Measurements from ENCODE around the gene ZNF845. TPM values are rescaled to one million over a fixed set of nuclear protein-coding genes. Genes with fewer than 3 reads are reported as not detected.

Gene ZNF845
- total RNA-seq, 1 donor from 2014 or later, result 5.7 TPM

- Mint-ChIP-seq H3K36me3 (ENCODE audit: unreplicated experiment) (no peaks in the 10 kb centered on the region), H3K4me3 (ENCODE audit: unreplicated experiment) (no peak overlapping the region), H3K27ac (ENCODE audit: unreplicated experiment) (no peak overlapping the region), H3K27me3 (ENCODE audit: unreplicated experiment) (no peaks in the 10 kb centered on the region), H3K4me1 (ENCODE audit: unreplicated experiment) (no peaks in the 10 kb centered on the region), H3K9me3 (ENCODE audit: unreplicated experiment) (peaks cover 47% of the 10 kb centered on the region)
- peak; percentile 80 for DNase-seq (ENCODE audit: extremely low spot score, unreplicated experiment)
- TF ChIP-seq CTCF (IDR thresholded peaks at IDR 0.05), result no peak
Measured at GRCh38 chr19:53308339-53308811, 25.2 kb upstream of the ZNF845 start.

DNA sequence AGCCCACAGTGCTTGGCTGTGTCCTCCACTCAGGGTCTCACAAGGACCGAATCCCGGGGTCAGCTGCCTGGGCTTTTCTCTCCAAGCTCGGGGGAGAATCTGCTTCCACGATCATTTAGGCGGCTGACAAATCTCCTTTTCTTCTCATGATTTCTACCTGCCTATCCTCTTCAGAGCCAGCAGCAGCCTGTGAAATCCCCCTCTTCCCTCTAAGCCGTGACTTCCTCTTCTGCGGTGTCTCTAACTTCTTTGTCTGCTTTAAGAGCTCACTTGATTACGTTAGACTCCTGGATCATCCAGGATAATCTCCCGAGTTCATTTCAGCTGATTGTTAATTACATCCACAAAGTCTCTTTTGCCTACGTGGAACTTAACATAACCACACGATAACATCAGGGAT is 22.5 kb upstream of the ZNF845 start:
- Mint-ChIP-seq H3K4me3 (ENCODE audit: unreplicated experiment) (no peak overlapping the region), H3K9me3 (ENCODE audit: unreplicated experiment) (peaks cover 38% of the 10 kb centered on the region), H3K4me1 (ENCODE audit: unreplicated experiment) (no peaks in the 10 kb centered on the region), H3K27me3 (ENCODE audit: unreplicated experiment) (no peaks in the 10 kb centered on the region), H3K27ac (ENCODE audit: unreplicated experiment) (no peak overlapping the region), H3K36me3 (ENCODE audit: unreplicated experiment) (no peaks in the 10 kb centered on the region)
- DNase-seq (ENCODE audit: extremely low spot score, unreplicated experiment), result peak; percentile 57
- TF ChIP-seq CTCF (IDR thresholded peaks at IDR 0.05), result no peak

GRCh38 chr19:53311897-53312296 is 21.7 kb upstream of the ZNF845 start:
- H3K4me1 Mint-ChIP-seq (ENCODE audit: unreplicated experiment), result no peaks in the 10 kb centered on the region
- H3K4me3 Mint-ChIP-seq (ENCODE audit: unreplicated experiment), result no peak overlapping the region
- no peaks in the 10 kb centered on the region for H3K27me3 Mint-ChIP-seq (ENCODE audit: unreplicated experiment)
- no peak for DNase-seq (ENCODE audit: extremely low spot score, unreplicated experiment)
- TF ChIP-seq CTCF (IDR thresholded peaks at IDR 0.05), result no peak
- peaks cover 35% of the 10 kb centered on the region for H3K9me3 Mint-ChIP-seq (ENCODE audit: unreplicated experiment)
- H3K27ac Mint-ChIP-seq (ENCODE audit: unreplicated experiment), result no peak overlapping the region
- H3K36me3 Mint-ChIP-seq (ENCODE audit: unreplicated experiment), result no peaks in the 10 kb centered on the region

GRCh38 chr19:53328967-53329366 is 4.6 kb upstream of the ZNF845 start:
- Mint-ChIP-seq H3K4me1 (ENCODE audit: unreplicated experiment) (peaks cover under 1% of the 10 kb centered on the region), H3K4me3 (ENCODE audit: unreplicated experiment) (no peak overlapping the region), H3K36me3 (ENCODE audit: unreplicated experiment) (no peaks in the 10 kb centered on the region), H3K27me3 (ENCODE audit: unreplicated experiment) (no peaks in the 10 kb centered on the region), H3K27ac (ENCODE audit: unreplicated experiment) (no peak overlapping the region), H3K9me3 (ENCODE audit: unreplicated experiment) (peaks cover 39% of the 10 kb centered on the region)
- TF ChIP-seq CTCF (IDR thresholded peaks at IDR 0.05), result no peak
- peak; percentile 72 for DNase-seq (ENCODE audit: extremely low spot score, unreplicated experiment)

- peak; percentile 67 for DNase-seq (ENCODE audit: extremely low spot score, unreplicated experiment)
- H3K9me3 Mint-ChIP-seq (ENCODE audit: unreplicated experiment), result peaks cover 18% of the 10 kb centered on the region
- peak overlapping the region; percentile 91 for H3K4me3 Mint-ChIP-seq (ENCODE audit: unreplicated experiment)
- peaks cover 6% of the 10 kb centered on the region for H3K4me1 Mint-ChIP-seq (ENCODE audit: unreplicated experiment)
- no peak for TF ChIP-seq CTCF (IDR thresholded peaks at IDR 0.05)
- H3K27me3 Mint-ChIP-seq (ENCODE audit: unreplicated experiment), result no peaks in the 10 kb centered on the region
- peaks cover 9% of the 10 kb centered on the region for H3K36me3 Mint-ChIP-seq (ENCODE audit: unreplicated experiment)
- peak overlapping the region; percentile 88 for H3K27ac Mint-ChIP-seq (ENCODE audit: unreplicated experiment)
Measured at GRCh38 chr19:53332484-53332883, 1.1 kb upstream of the ZNF845 start.

All from osteocyte (in vitro differentiated cells).